Activated CD4-positive, alpha-beta memory T cell treated with anti-CD3 and anti-CD28 coated beads, Interleukin-2, amount 10 ng/mL, durations not matched to agents 7 days and 5 days (primary cell): ENCODE measurements around the gene MAP2K3. TPM values are rescaled to one million over a fixed set of nuclear protein-coding genes. Genes with fewer than 3 reads are reported as not detected.

Experiments
- CTCF ChIA-PET: fragments of 350-600 bp; sonication (Branson Sonifier 250); formaldehyde crosslinking; loops from one replicate; lab custom pipeline; 2021; ENCODE audit warnings: antibody characterized with exemption, inconsistent platforms; lab: Charles Lee
- POLR2A ChIA-PET: fragments of 350-600 bp; sonication (Branson Sonifier 250); formaldehyde crosslinking; loops from one replicate; lab custom pipeline; 2021; ENCODE audit warnings: antibody characterized with exemption; lab: Charles Lee
- DNase-seq: peaks from one replicate; pipeline ENCODE4 v3.0.0-alpha.2; 2020
- H3K27ac Mint-ChIP-seq: one replicate; pipeline ENCODE4 v1.8.0; 2021; ENCODE audit warnings: mild to moderate bottlenecking, mixed read lengths
- H3K27me3 Mint-ChIP-seq: one replicate; pipeline ENCODE4 v1.8.0; 2021; ENCODE audit warnings: mixed read lengths
- H3K36me3 Mint-ChIP-seq: one replicate; pipeline ENCODE4 v1.8.0; 2021; ENCODE audit warnings: low read depth, mixed read lengths
- H3K4me1 Mint-ChIP-seq: one replicate; pipeline ENCODE4 v1.8.0; 2021; ENCODE audit warnings: mixed read lengths
- H3K4me3 Mint-ChIP-seq: one replicate; pipeline ENCODE4 v1.8.0; 2021; ENCODE audit warnings: mild to moderate bottlenecking, mixed read lengths
- H3K9me3 Mint-ChIP-seq: one replicate; pipeline ENCODE4 v1.8.0; 2021; ENCODE audit warnings: mixed read lengths
- total RNA-seq, 2 experiments: library from RNA; stranded (reverse); gene quantifications; one replicate each; pipeline ENCODE4 v1.2.3, GENCODE V29; 2021

Gene MAP2K3
- total RNA-seq, 2 experiments from 2014 or later, result 74.2 to 76.0 TPM

GRCh38 chr17:21279198-21279535 is 5.3 kb upstream of the MAP2K3 start:
- POLR2A ChIA-PET, result interaction anchor here (1.3 to 1.8 kb wide), 4 partner anchors 9 to 234 kb away, joined by 3 to 4 read pairs (median 3); no protein-coding TSS in a partner anchor
- Mint-ChIP-seq H3K36me3 (no peaks in the 10 kb centered on the region), H3K27ac (peak overlapping the region; percentile 74), H3K9me3 (no peaks in the 10 kb centered on the region), H3K4me3 (no peak overlapping the region), H3K27me3 (no peaks in the 10 kb centered on the region), H3K4me1 (peaks cover 52% of the 10 kb centered on the region)
- CTCF ChIA-PET, result interaction anchor here (1.0 to 5.6 kb wide), 7 partner anchors 9 to 233 kb away, joined by 3 to 34 read pairs (median 5); no protein-coding TSS in a partner anchor
- no peak for DNase-seq

GRCh38 chr17:21279582-21279981 is 4.9 kb upstream of the MAP2K3 start:
- Mint-ChIP-seq H3K36me3 (no peaks in the 10 kb centered on the region), H3K27me3 (no peaks in the 10 kb centered on the region), H3K4me1 (peaks cover 52% of the 10 kb centered on the region), H3K4me3 (no peak overlapping the region), H3K27ac (peak overlapping the region; percentile 49), H3K9me3 (no peaks in the 10 kb centered on the region)
- DNase-seq, result no peak
- CTCF ChIA-PET, result interaction anchor here (0.5 to 5.6 kb wide), 13 partner anchors 8 to 467 kb away, joined by 3 to 34 read pairs (median 3); no protein-coding TSS in a partner anchor
- POLR2A ChIA-PET, result interaction anchor here (1.3 to 1.8 kb wide), 4 partner anchors 9 to 234 kb away, joined by 3 to 4 read pairs (median 3); no protein-coding TSS in a partner anchor

- Mint-ChIP-seq H3K4me1 (peaks cover 49% of the 10 kb centered on the region), H3K9me3 (no peaks in the 10 kb centered on the region), H3K27me3 (no peaks in the 10 kb centered on the region), H3K4me3 (no peak overlapping the region), H3K36me3 (peaks cover under 1% of the 10 kb centered on the region), H3K27ac (peak overlapping the region; percentile 49)
- POLR2A ChIA-PET, result interaction anchor here (1.7 to 1.8 kb wide), 2 partner anchors 67 to 233 kb away, joined by 3 to 4 read pairs; no protein-coding TSS in a partner anchor
- CTCF ChIA-PET, result interaction anchor here (0.5 to 5.6 kb wide), 11 partner anchors 8 to 468 kb away, joined by 3 to 34 read pairs (median 4); no protein-coding TSS in a partner anchor
- DNase-seq, result peak; percentile 90
These were observed 4.4 kb upstream of the MAP2K3 start for GRCh38 chr17:21280081-21280518.

GRCh38 chr17:21282231-21282630 is 2.3 kb upstream of the MAP2K3 start:
- Mint-ChIP-seq H3K9me3 (no peaks in the 10 kb centered on the region), H3K27me3 (no peaks in the 10 kb centered on the region), H3K27ac (no peak overlapping the region), H3K4me1 (peaks cover 52% of the 10 kb centered on the region), H3K4me3 (no peak overlapping the region), H3K36me3 (peaks cover 15% of the 10 kb centered on the region)
- ChIA-PET CTCF (interaction anchor here (1.6 kb wide), 1 partner anchor 175 kb away, joined by 6 read pairs; no protein-coding TSS in a partner anchor), POLR2A (no interaction called here)
- DNase-seq, result no peak

GRCh38 chr17:21282850-21283249 is 1.7 kb upstream of the MAP2K3 start:
- peaks cover 18% of the 10 kb centered on the region for H3K36me3 Mint-ChIP-seq
- no peak overlapping the region for H3K4me3 Mint-ChIP-seq
- ChIA-PET CTCF (interaction anchor here (1.6 kb wide), 1 partner anchor 174 kb away, joined by 6 read pairs; no protein-coding TSS in a partner anchor), POLR2A (no interaction called here)
- no peaks in the 10 kb centered on the region for H3K9me3 Mint-ChIP-seq
- H3K27ac Mint-ChIP-seq, result peak overlapping the region; percentile 47
- no peak for DNase-seq
- no peaks in the 10 kb centered on the region for H3K27me3 Mint-ChIP-seq
- H3K4me1 Mint-ChIP-seq, result peaks cover 52% of the 10 kb centered on the region

GRCh38 chr17:21283482-21284318 is 811 bp upstream of the MAP2K3 start:
- Mint-ChIP-seq H3K36me3 (peaks cover 19% of the 10 kb centered on the region), H3K4me1 (peaks cover 53% of the 10 kb centered on the region), H3K4me3 (peak overlapping the region; percentile 97), H3K27ac (peak overlapping the region; percentile 92), H3K27me3 (no peaks in the 10 kb centered on the region), H3K9me3 (no peaks in the 10 kb centered on the region)
- no peak for DNase-seq
- CTCF ChIA-PET, result interaction anchor here (0.7 to 1.6 kb wide), 7 partner anchors 9 to 229 kb away, joined by 3 to 6 read pairs (median 3); no protein-coding TSS in a partner anchor
- POLR2A ChIA-PET, result interaction anchor here (0.8 to 1.1 kb wide), 2 partner anchors 8 to 266 kb away, joined by 3 to 4 read pairs; no protein-coding TSS in a partner anchor

GRCh38 chr17:21285164-21286065 is 904 bp downstream of the MAP2K3 start:
- ChIA-PET CTCF (interaction anchor here (3.0 kb wide), 1 partner anchor 9 kb away, joined by 12 read pairs; no protein-coding TSS in a partner anchor), POLR2A (interaction anchor here (0.9 to 3.7 kb wide), 6 partner anchors 9 to 242 kb away, joined by 3 to 23 read pairs (median 7); partner anchors contain the start of gene USP22)
- H3K27ac Mint-ChIP-seq, result peak overlapping the region; percentile 92
- peak overlapping the region; percentile 97 for H3K4me3 Mint-ChIP-seq
- no peak for DNase-seq
- H3K27me3 Mint-ChIP-seq, result no peaks in the 10 kb centered on the region
- no peaks in the 10 kb centered on the region for H3K9me3 Mint-ChIP-seq
- peaks cover 19% of the 10 kb centered on the region for H3K36me3 Mint-ChIP-seq
- peaks cover 48% of the 10 kb centered on the region for H3K4me1 Mint-ChIP-seq

GRCh38 chr17:21286066-21286770 is 1.7 kb downstream of the MAP2K3 start:
- peak; percentile 29 for DNase-seq
- Mint-ChIP-seq H3K9me3 (no peaks in the 10 kb centered on the region), H3K36me3 (peaks cover 21% of the 10 kb centered on the region), H3K4me1 (peaks cover 49% of the 10 kb centered on the region), H3K27me3 (no peaks in the 10 kb centered on the region), H3K27ac (peak overlapping the region; percentile 92), H3K4me3 (peak overlapping the region; percentile 97)
- CTCF ChIA-PET, result interaction anchor here (1.4 to 3.0 kb wide), 2 partner anchors 9 to 225 kb away, joined by 6 to 12 read pairs; no protein-coding TSS in a partner anchor
- POLR2A ChIA-PET, result interaction anchor here (1.2 to 3.7 kb wide), 7 partner anchors 10 to 243 kb away, joined by 4 to 23 read pairs (median 8); partner anchors contain the start of gene USP22

- CTCF ChIA-PET, result interaction anchor here (1.4 to 3.0 kb wide), 3 partner anchors 8 to 225 kb away, joined by 6 to 12 read pairs (median 8); no protein-coding TSS in a partner anchor
- peaks cover 26% of the 10 kb centered on the region for H3K36me3 Mint-ChIP-seq
- peak overlapping the region; percentile 97 for H3K4me3 Mint-ChIP-seq
- POLR2A ChIA-PET, result interaction anchor here (1.1 to 3.7 kb wide), 10 partner anchors 11 to 264 kb away, joined by 3 to 23 read pairs (median 7); partner anchors contain the start of genes DHRS7B and USP22
- H3K27ac Mint-ChIP-seq, result peak overlapping the region; percentile 92
- DNase-seq, result peak; percentile 35
- no peaks in the 10 kb centered on the region for H3K27me3 Mint-ChIP-seq
- peaks cover 49% of the 10 kb centered on the region for H3K4me1 Mint-ChIP-seq
- H3K9me3 Mint-ChIP-seq, result no peaks in the 10 kb centered on the region
These were observed 2.6 kb downstream of the MAP2K3 start for GRCh38 chr17:21286909-21287702.

- peak; percentile 96 for DNase-seq
- H3K36me3 Mint-ChIP-seq, result peaks cover 28% of the 10 kb centered on the region
- POLR2A ChIA-PET, result interaction anchor here (0.8 to 3.7 kb wide), 10 partner anchors 9 to 264 kb away, joined by 3 to 23 read pairs (median 6); partner anchors contain the start of genes DHRS7B and USP22
These were observed 3.4 kb downstream of the MAP2K3 start for GRCh38 chr17:21287703-21288449.

More at GRCh38 chr17:21287703-21288449, 3.4 kb downstream of the MAP2K3 start:
- Mint-ChIP-seq H3K4me1 (peaks cover 45% of the 10 kb centered on the region), H3K4me3 (peak overlapping the region; percentile 97), H3K27me3 (no peaks in the 10 kb centered on the region), H3K27ac (peak overlapping the region; percentile 92), H3K9me3 (no peaks in the 10 kb centered on the region)
- CTCF ChIA-PET, result interaction anchor here (0.8 to 3.0 kb wide), 5 partner anchors 8 to 268 kb away, joined by 4 to 12 read pairs (median 6); partner anchors contain the start of gene TMEM11
